ENCODE measurements around the gene UBD.

- TF ChIP-seq, protein P1, sequence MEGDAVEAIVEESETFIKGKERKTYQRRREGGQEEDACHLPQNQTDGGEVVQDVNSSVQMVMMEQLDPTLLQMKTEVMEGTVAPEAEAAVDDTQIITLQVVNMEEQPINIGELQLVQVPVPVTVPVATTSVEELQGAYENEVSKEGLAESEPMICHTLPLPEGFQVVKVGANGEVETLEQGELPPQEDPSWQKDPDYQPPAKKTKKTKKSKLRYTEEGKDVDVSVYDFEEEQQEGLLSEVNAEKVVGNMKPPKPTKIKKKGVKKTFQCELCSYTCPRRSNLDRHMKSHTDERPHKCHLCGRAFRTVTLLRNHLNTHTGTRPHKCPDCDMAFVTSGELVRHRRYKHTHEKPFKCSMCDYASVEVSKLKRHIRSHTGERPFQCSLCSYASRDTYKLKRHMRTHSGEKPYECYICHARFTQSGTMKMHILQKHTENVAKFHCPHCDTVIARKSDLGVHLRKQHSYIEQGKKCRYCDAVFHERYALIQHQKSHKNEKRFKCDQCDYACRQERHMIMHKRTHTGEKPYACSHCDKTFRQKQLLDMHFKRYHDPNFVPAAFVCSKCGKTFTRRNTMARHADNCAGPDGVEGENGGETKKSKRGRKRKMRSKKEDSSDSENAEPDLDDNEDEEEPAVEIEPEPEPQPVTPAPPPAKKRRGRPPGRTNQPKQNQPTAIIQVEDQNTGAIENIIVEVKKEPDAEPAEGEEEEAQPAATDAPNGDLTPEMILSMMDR (IDR thresholded peaks at IDR 0.05): peak; percentile 90 to 96 (median 94)
- no peak for TF ChIP-seq POLR2A (IDR thresholded peaks at IDR 0.05)
Observed at GRCh38 chr6:29589423-29590048, 30.0 kb upstream of the UBD start.
